K562 (cell line): Measurements from ENCODE around the gene F13A1. TPM values are rescaled to one million over a fixed set of nuclear protein-coding genes. Genes with fewer than 3 reads are reported as not detected.

ENCODE experiments used
- ATAC-seq: fragments of 200-7000 bp; cut with Tn5 transposase; 3 replicates; pipeline ENCODE4 v1.9.1; 2020; ENCODE audit warnings: moderate library complexity
- BruUV-seq: library from RNA; stranded (reverse); fragments of 400-500 nt; replicated peaks from 2 replicates; lab custom pipeline; 2021; lab: Mats Ljungman, UMichigan
- CTCF ChIA-PET: fragments of 300-600 bp; formaldehyde crosslinking; extraction: SDS; loops from one replicate; lab custom pipeline; 2021; ENCODE audit warnings: low intra/inter-chr PET ratio; lab: Yijun Ruan, JAX
- POLR2A ChIA-PET: fragments of 300-600, 350-650 bp; sonication (Branson Sonifier 250); formaldehyde crosslinking; extraction: SDS; loops from one replicate; lab custom pipeline; 2021; ENCODE audit warnings: antibody characterized with exemption, inconsistent platforms; lab: Yijun Ruan, JAX
- DNase-seq, 4 experiments: peaks; one replicate each; pipeline versions ENCODE4 v3.0.0 to v3.0.0-alpha.2; 2011 to 2018; ENCODE audit warnings: low spot score in 3 of 4, mixed read lengths in 3 of 4; ENCODE audit errors: extremely low read depth in 1 of 4
- FAIRE-seq: peaks from 2 replicates; lab custom pipeline; 2011; peaks lifted over from hg19 to GRCh38; lab: Jason Lieb, UNC
- H2AFZ ChIP-seq: 2 replicates; pipeline ENCODE4 v1.6.0; 2011; ENCODE audit warnings: low read depth, low read length, control low read depth, inconsistent platforms
- H3K27ac ChIP-seq: fragments of 200-600 bp; 3 replicates; pipeline ENCODE4 v1.8.0; 2011; ENCODE audit warnings: low read depth, mild to moderate bottlenecking, control low read depth, inconsistent platforms, low read length, moderate library complexity, mixed read lengths; ENCODE audit errors: extremely low read depth
- H3K27me3 ChIP-seq, 2 experiments: fragments of 300-600 bp in 1 of 2; 2 replicates in 1 of 2; 3 replicates in 1 of 2; pipeline versions ENCODE4 v1.6.0 to v1.8.0; 2011; ENCODE audit warnings: inconsistent platforms in 2 of 2, low read length in 2 of 2, mild to moderate bottlenecking in 1 of 2, mixed read lengths in 1 of 2, moderate library complexity in 1 of 2; ENCODE audit not compliant: control insufficient read depth in 2 of 2, insufficient read depth in 2 of 2
- H3K36me3 ChIP-seq: fragments of 300-600 bp; 3 replicates; pipeline ENCODE4 v1.8.0; 2011; ENCODE audit warnings: mild to moderate bottlenecking, low read length, inconsistent platforms; ENCODE audit not compliant: control insufficient read depth, insufficient read depth
- H3K4me1 ChIP-seq, 2 experiments: fragments of 200-600 bp in 1 of 2; replicated peaks in 1 of 2; 2 replicates in 1 of 2; 3 replicates in 1 of 2; pipeline versions ENCODE4 v1.5.1 to v1.8.0; 2011; ENCODE audit warnings: inconsistent platforms in 2 of 2, low read length in 2 of 2, mild to moderate bottlenecking in 1 of 2, mixed read lengths in 1 of 2, moderate library complexity in 1 of 2; ENCODE audit not compliant: control insufficient read depth in 2 of 2, insufficient read depth in 2 of 2
- H3K4me2 ChIP-seq: 2 replicates; pipeline ENCODE4 v1.6.1; 2011; ENCODE audit warnings: low read length, control low read depth, inconsistent platforms, mixed read lengths; ENCODE audit not compliant: insufficient read depth
- H3K4me3 ChIP-seq: fragments of 200-600 bp; sonication (generic), shearing (Covaris generic); 2 replicates; pipeline ENCODE4 v1.5.1; 2016; ENCODE audit warnings: control low read depth, inconsistent platforms
- H3K79me2 ChIP-seq: fragments of 200-600 bp; 3 replicates; pipeline ENCODE4 v1.8.0; 2011; ENCODE audit warnings: low read length, inconsistent platforms; ENCODE audit not compliant: control insufficient read depth, insufficient read depth
- H3K9ac ChIP-seq, 2 experiments: 2 replicates each; pipeline versions ENCODE4 v1.6.0 to v1.6.1; 2011; ENCODE audit warnings: low read depth in 2 of 2, low read length in 2 of 2, control low read depth in 1 of 2, inconsistent platforms in 1 of 2, mild to moderate bottlenecking in 1 of 2, mixed read lengths in 1 of 2; ENCODE audit not compliant: insufficient read depth in 1 of 2
- H3K9me1 ChIP-seq: one replicate; pipeline ENCODE4 v1.6.0; 2011; ENCODE audit warnings: inconsistent platforms, mild to moderate bottlenecking, low read length, moderate library complexity; ENCODE audit not compliant: control insufficient read depth, insufficient read depth
- H3K9me3 ChIP-seq: replicated peaks from 2 replicates; pipeline ENCODE4 v1.5.1; 2011; ENCODE audit warnings: low read depth, low read length, inconsistent platforms; ENCODE audit not compliant: control insufficient read depth, insufficient read depth
- H4K20me1 ChIP-seq: replicated peaks from 2 replicates; pipeline ENCODE4 v1.6.1; 2011; ENCODE audit warnings: low read length, inconsistent platforms, mixed read lengths; ENCODE audit not compliant: control insufficient read depth, insufficient read depth
- MAFK ChIP-seq: IDR thresholded peaks from 2 replicates; pipeline ENCODE4 v1.6.1; 2011; ENCODE audit warnings: low read length, improper control_type of control experiment
- NFE2 ChIP-seq: IDR thresholded peaks from 2 replicates; pipeline ENCODE4 v1.6.1; 2014; ENCODE audit warnings: antibody characterized with exemption, low read depth
- NRF1 ChIP-seq, 2 experiments: fragments of 450-650 bp; IDR thresholded peaks in 1 of 2; conservative IDR thresholded peaks in 1 of 2; 2 replicates each; pipeline ENCODE4 v1.6.1; 2014; ENCODE audit warnings: mild to moderate bottlenecking in 2 of 2
- POLR3G ChIP-seq: IDR thresholded peaks from 2 replicates; pipeline ENCODE4 v1.6.1; 2011; ENCODE audit not compliant: insufficient read length, insufficient replicate concordance; ENCODE audit errors: extremely low read depth
- YY1 ChIP-seq, 3 experiments: IDR thresholded peaks; 2 replicates each; pipeline ENCODE4 v1.6.1; 2011; ENCODE audit warnings: low read length in 2 of 3, mild to moderate bottlenecking in 2 of 3, moderate library complexity in 2 of 3, borderline replicate concordance in 1 of 3, control low read depth in 1 of 3, low read depth in 1 of 3; ENCODE audit not compliant: insufficient read depth in 3 of 3, insufficient replicate concordance in 2 of 3, control insufficient read depth in 1 of 3, insufficient read length in 1 of 3; ENCODE audit errors: extremely low read depth in 1 of 3
- ZNF639 ChIP-seq, 2 experiments: fragments of 200-800 bp in 1 of 2; sonication (Bioruptor generic) in 1 of 2; sonication (generic) in 1 of 2; formaldehyde crosslinking in 1 of 2; IDR thresholded peaks in 1 of 2; conservative IDR thresholded peaks in 1 of 2; 2 replicates each; pipeline versions ENCODE4 v1.5.0 to v1.6.1; 2016 to 2020; ENCODE audit warnings: missing compliant biosample characterization in 1 of 2, missing genetic modification characterization in 1 of 2, missing genetic modification reagents in 1 of 2
- WGBS: fragments of 100-300 bp; shearing (Covaris generic); methylation state at CpG from one replicate; pipeline ENCODE4 v1.1.6; 2016; ENCODE audit warnings: low coverage, mixed read lengths; ENCODE audit not compliant: insufficient coverage; ENCODE audit errors: missing lambda C conversion rate; 5-methylcytosine and 5-hydroxymethylcytosine counted together
- in situ Hi-C: fragments of 300-500 bp; cut with MboI; formaldehyde crosslinking; loops from 4 replicates; pipeline ENCODE4 v1.15.0; 2018; ENCODE audit warnings: inconsistent platforms, mixed read lengths
- intact Hi-C: fragments of 100-400 bp; cut with micrococcal nuclease; formaldehyde crosslinking; loops from 2 replicates; pipeline ENCODE4 v1.14.2; 2022
- polyA plus RNA-seq, 8 experiments: library from polyadenylated mRNA; depleted of rRNA in 4 of 8; stranded (reverse) in 5 of 8; unstranded in 3 of 8; fragments of >200 nt; fragmentation: Nextera tagmentation in 2 of 8; fragmentation: Illumina TruSeq in 1 of 8; extraction: Ambion mirVana in 2 of 8; extraction: Trizol in 1 of 8; gene quantifications; 2 replicates each; pipeline versions ENCODE4 v1.2.1 to v1.2.3, GENCODE V29; 2011 to 2014; ENCODE audit warnings: inconsistent platforms in 1 of 8, missing spikeins in 1 of 8
- total RNA-seq, 7 experiments: library from RNA; depleted of rRNA in 6 of 7; stranded (reverse); fragments of >200 nt in 6 of 7; fragmentation: Illumina TruSeq in 2 of 7; extraction: Trizol in 2 of 7; gene quantifications; 2 replicates each; pipeline versions ENCODE4 v1.2.1 to v1.2.3, GENCODE V29; 2011 to 2021; ENCODE audit warnings: low replicate concordance in 1 of 7
- TF ChIP-seq, protein P1 (sequence below): fragments of 250-450 bp; sonication (Bioruptor Pico); IDR thresholded peaks from 2 replicates; pipeline ENCODE4 v1.5.0; 2021
- TF ChIP-seq, protein P2 (sequence below): fragments of 450-650 bp; IDR thresholded peaks from 2 replicates; pipeline ENCODE4 v1.6.1; 2016; ENCODE audit warnings: borderline replicate concordance

F13A1 gene
- total and polyA plus RNA-seq, 9 of the 15 experiments (the other 6 are each of a cell fraction or from before 2014, with no cell fraction given) = 0.33 TPM; not detected in 8

- no peak overlapping the region for H3K9ac ChIP-seq
- ATAC-seq (no peak), FAIRE-seq (no peak), DNase-seq (no peak)
- no peak overlapping the region for H3K4me2 ChIP-seq
- H3K27me3 ChIP-seq = peaks cover 3 to 5% of the 10 kb centered on the region in 2 experiments; a peak in 2 of 5 replicates
- CTCF ChIA-PET = no interaction called here
- intact Hi-C loops = no loop called here
- H3K36me3 ChIP-seq = no peaks in the 10 kb centered on the region
- TF ChIP-seq ZNF639 (CRISPR knock-in tag; conservative IDR thresholded peaks at IDR 0.05 in 1 of 2, IDR thresholded peaks at IDR 0.05 in 1 of 2) (no peak), MAFK (no peak), NFE2 (no peak), YY1 (IDR thresholded peaks at IDR 0.05; ENCODE audit: borderline replicate concordance in 1 of 3, control insufficient read depth in 1 of 3, extremely low read depth in 1 of 3, insufficient read depth in 3 of 3, insufficient read length in 1 of 3, insufficient replicate concordance in 2 of 3, low read depth in 1 of 3, low read length in 2 of 3) (peak in 1 of 3 experiments; percentile 67), POLR3G (no peak), NRF1 (conservative IDR thresholded peaks at IDR 0.05 in 1 of 2, IDR thresholded peaks at IDR 0.05 in 1 of 2) (peak; percentile 75 to 79)
- TF ChIP-seq, protein P1, sequence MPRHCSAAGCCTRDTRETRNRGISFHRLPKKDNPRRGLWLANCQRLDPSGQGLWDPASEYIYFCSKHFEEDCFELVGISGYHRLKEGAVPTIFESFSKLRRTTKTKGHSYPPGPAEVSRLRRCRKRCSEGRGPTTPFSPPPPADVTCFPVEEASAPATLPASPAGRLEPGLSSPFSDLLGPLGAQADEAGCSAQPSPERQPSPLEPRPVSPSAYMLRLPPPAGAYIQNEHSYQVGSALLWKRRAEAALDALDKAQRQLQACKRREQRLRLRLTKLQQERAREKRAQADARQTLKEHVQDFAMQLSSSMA = no peak
- TF ChIP-seq, protein P2, sequence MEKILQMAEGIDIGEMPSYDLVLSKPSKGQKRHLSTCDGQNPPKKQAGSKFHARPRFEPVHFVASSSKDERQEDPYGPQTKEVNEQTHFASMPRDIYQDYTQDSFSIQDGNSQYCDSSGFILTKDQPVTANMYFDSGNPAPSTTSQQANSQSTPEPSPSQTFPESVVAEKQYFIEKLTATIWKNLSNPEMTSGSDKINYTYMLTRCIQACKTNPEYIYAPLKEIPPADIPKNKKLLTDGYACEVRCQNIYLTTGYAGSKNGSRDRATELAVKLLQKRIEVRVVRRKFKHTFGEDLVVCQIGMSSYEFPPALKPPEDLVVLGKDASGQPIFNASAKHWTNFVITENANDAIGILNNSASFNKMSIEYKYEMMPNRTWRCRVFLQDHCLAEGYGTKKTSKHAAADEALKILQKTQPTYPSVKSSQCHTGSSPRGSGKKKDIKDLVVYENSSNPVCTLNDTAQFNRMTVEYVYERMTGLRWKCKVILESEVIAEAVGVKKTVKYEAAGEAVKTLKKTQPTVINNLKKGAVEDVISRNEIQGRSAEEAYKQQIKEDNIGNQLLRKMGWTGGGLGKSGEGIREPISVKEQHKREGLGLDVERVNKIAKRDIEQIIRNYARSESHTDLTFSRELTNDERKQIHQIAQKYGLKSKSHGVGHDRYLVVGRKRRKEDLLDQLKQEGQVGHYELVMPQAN = no peak
- POLR2A ChIA-PET = interaction anchor here (1.8 kb wide), 1 partner anchor 8 kb away, joined by 5 read pairs; no protein-coding TSS in a partner anchor
- no peak overlapping the region for H3K4me3 ChIP-seq
- H3K79me2 ChIP-seq = no peaks in the 10 kb centered on the region
- no peaks in the 10 kb centered on the region for H3K4me1 ChIP-seq
- no peaks in the 10 kb centered on the region for H3K9me3 ChIP-seq
- H3K27ac ChIP-seq = no peak overlapping the region
- no peak overlapping the region for H2AFZ ChIP-seq
- in situ Hi-C loops = no loop called here
- WGBS = 4% methylated on average over 11 of the region's 11 CpGs
- H3K9me1 ChIP-seq = no peaks in the 10 kb centered on the region
- no peaks in the 10 kb centered on the region for H4K20me1 ChIP-seq
- BruUV-seq = no TSS peak
Measured at GRCh38 chr6:6285679-6286078, 34.8 kb downstream of the F13A1 start.
